ENCODE data around the gene PPA2. TPM values are rescaled to one million over a fixed set of nuclear protein-coding genes. Genes with fewer than 3 reads are reported as not detected.

The PPA2 gene
- total and polyA plus RNA-seq, 2 experiments from 2014 or later, result 58.4 to 63.7 TPM

DNA sequence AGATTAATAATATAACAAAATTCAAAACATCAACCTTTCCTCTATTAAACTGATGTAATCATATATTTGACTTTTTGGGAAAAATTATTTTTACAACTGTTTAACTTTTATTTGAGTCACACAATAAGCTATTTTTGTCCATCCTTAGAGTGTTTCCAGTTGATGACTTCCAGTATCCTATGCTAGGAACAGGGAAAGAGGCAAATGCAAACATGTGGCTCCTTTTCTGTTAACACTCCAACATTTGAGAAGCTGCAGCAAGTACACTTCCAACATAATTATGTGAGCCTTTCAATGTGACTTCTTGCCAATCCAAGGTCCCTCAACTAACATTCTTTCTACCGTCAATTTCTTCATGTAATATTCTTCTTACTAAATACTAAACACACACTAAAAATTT, 117.7 kb downstream of the PPA2 start (continued):
- no peak for TF ChIP-seq CREB1 (CRISPR knock-in tag; IDR thresholded peaks at IDR 0.05; ENCODE audit: low read depth)
- TF ChIP-seq POLR2AphosphoS5 (IDR thresholded peaks at IDR 0.05; ENCODE audit: low read depth), result no peak
- no peak for TF ChIP-seq STAT1 (IDR thresholded peaks at IDR 0.05; ENCODE audit: unreplicated experiment)
- TF ChIP-seq, protein P1, sequence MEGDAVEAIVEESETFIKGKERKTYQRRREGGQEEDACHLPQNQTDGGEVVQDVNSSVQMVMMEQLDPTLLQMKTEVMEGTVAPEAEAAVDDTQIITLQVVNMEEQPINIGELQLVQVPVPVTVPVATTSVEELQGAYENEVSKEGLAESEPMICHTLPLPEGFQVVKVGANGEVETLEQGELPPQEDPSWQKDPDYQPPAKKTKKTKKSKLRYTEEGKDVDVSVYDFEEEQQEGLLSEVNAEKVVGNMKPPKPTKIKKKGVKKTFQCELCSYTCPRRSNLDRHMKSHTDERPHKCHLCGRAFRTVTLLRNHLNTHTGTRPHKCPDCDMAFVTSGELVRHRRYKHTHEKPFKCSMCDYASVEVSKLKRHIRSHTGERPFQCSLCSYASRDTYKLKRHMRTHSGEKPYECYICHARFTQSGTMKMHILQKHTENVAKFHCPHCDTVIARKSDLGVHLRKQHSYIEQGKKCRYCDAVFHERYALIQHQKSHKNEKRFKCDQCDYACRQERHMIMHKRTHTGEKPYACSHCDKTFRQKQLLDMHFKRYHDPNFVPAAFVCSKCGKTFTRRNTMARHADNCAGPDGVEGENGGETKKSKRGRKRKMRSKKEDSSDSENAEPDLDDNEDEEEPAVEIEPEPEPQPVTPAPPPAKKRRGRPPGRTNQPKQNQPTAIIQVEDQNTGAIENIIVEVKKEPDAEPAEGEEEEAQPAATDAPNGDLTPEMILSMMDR (conservative IDR thresholded peaks at IDR 0.05; ENCODE audit: low read depth in 2 of 2), result no peak
- TF ChIP-seq JUNB (IDR thresholded peaks at IDR 0.05; ENCODE audit: unreplicated experiment), result no peak
- no peak for TF ChIP-seq ZNF331 (CRISPR knock-in tag; IDR thresholded peaks at IDR 0.05; ENCODE audit: low read depth)
- no peak for TF ChIP-seq EZH2phosphoT487 (IDR thresholded peaks at IDR 0.05; ENCODE audit: unreplicated experiment)
- TF ChIP-seq ZNF114 (CRISPR knock-in tag; IDR thresholded peaks at IDR 0.05), result no peak
- TF ChIP-seq, protein P2, sequence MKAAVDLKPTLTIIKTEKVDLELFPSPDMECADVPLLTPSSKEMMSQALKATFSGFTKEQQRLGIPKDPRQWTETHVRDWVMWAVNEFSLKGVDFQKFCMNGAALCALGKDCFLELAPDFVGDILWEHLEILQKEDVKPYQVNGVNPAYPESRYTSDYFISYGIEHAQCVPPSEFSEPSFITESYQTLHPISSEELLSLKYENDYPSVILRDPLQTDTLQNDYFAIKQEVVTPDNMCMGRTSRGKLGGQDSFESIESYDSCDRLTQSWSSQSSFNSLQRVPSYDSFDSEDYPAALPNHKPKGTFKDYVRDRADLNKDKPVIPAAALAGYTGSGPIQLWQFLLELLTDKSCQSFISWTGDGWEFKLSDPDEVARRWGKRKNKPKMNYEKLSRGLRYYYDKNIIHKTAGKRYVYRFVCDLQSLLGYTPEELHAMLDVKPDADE (IDR thresholded peaks at IDR 0.05), result no peak

DNA sequence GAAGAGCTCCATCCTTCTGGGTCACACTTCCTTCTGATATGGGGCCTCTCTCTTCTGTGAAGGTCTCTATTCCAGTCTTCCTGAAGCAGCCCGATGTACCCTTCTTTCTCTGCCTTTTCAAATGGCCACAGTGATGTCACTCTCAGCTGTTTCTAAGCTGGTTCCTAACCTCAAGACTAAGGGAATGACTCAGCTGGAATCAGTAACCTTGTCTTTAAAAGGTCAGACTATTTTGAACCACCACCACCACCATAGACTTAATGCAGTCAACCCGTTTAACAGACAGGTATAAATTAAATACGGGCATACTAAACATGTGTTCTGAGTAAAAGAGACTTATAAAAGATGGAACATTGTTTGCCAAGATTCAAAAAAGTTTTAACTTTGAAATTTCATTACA, 121.0 kb downstream of the PPA2 start:
- Histone ChIP-seq H3K27ac (ENCODE audit: low read depth) (no peak overlapping the region), H3K9me2 (ENCODE audit: insufficient read depth) (no peaks in the 10 kb centered on the region), H3K27me3 (ENCODE audit: insufficient read depth) (no peaks in the 10 kb centered on the region), H3K4me1 (ENCODE audit: insufficient read depth) (no peaks in the 10 kb centered on the region), H3K4me3 (no peak overlapping the region), H4K20me1 (replicated peaks; ENCODE audit: insufficient read depth) (no peaks in the 10 kb centered on the region), H3K36me3 (ENCODE audit: insufficient read depth) (no peaks in the 10 kb centered on the region), H3K79me2 (replicated peaks; ENCODE audit: insufficient read depth) (no peaks in the 10 kb centered on the region), H3F3A (replicated peaks; ENCODE audit: low read depth) (no peaks in the 10 kb centered on the region), H2AFZ (no peak overlapping the region), H3K4me2 (no peak overlapping the region)
- no peaks in the 10 kb centered on the region for H3K36me3 Mint-ChIP-seq (ENCODE audit: low read depth)
- no peak for DNase-seq (ENCODE audit: low spot score)
- ATAC-seq, result no peak
- TF ChIP-seq NANOG (IDR thresholded peaks at IDR 0.05; ENCODE audit: borderline replicate concordance) (no peak), EZH2 (IDR thresholded peaks at IDR 0.05; ENCODE audit: low read depth, unreplicated experiment) (no peak), EZH2phosphoT487 (IDR thresholded peaks at IDR 0.05; ENCODE audit: unreplicated experiment) (no peak), ZNF331 (CRISPR knock-in tag; IDR thresholded peaks at IDR 0.05; ENCODE audit: low read depth) (no peak), STAT1 (IDR thresholded peaks at IDR 0.05; ENCODE audit: unreplicated experiment) (no peak), POLR2AphosphoS5 (IDR thresholded peaks at IDR 0.05; ENCODE audit: low read depth) (no peak)
- TF ChIP-seq, protein P3, sequence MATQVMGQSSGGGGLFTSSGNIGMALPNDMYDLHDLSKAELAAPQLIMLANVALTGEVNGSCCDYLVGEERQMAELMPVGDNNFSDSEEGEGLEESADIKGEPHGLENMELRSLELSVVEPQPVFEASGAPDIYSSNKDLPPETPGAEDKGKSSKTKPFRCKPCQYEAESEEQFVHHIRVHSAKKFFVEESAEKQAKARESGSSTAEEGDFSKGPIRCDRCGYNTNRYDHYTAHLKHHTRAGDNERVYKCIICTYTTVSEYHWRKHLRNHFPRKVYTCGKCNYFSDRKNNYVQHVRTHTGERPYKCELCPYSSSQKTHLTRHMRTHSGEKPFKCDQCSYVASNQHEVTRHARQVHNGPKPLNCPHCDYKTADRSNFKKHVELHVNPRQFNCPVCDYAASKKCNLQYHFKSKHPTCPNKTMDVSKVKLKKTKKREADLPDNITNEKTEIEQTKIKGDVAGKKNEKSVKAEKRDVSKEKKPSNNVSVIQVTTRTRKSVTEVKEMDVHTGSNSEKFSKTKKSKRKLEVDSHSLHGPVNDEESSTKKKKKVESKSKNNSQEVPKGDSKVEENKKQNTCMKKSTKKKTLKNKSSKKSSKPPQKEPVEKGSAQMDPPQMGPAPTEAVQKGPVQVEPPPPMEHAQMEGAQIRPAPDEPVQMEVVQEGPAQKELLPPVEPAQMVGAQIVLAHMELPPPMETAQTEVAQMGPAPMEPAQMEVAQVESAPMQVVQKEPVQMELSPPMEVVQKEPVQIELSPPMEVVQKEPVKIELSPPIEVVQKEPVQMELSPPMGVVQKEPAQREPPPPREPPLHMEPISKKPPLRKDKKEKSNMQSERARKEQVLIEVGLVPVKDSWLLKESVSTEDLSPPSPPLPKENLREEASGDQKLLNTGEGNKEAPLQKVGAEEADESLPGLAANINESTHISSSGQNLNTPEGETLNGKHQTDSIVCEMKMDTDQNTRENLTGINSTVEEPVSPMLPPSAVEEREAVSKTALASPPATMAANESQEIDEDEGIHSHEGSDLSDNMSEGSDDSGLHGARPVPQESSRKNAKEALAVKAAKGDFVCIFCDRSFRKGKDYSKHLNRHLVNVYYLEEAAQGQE (IDR thresholded peaks at IDR 0.05; ENCODE audit: unreplicated experiment), result no peak
- TF ChIP-seq, protein P4, sequence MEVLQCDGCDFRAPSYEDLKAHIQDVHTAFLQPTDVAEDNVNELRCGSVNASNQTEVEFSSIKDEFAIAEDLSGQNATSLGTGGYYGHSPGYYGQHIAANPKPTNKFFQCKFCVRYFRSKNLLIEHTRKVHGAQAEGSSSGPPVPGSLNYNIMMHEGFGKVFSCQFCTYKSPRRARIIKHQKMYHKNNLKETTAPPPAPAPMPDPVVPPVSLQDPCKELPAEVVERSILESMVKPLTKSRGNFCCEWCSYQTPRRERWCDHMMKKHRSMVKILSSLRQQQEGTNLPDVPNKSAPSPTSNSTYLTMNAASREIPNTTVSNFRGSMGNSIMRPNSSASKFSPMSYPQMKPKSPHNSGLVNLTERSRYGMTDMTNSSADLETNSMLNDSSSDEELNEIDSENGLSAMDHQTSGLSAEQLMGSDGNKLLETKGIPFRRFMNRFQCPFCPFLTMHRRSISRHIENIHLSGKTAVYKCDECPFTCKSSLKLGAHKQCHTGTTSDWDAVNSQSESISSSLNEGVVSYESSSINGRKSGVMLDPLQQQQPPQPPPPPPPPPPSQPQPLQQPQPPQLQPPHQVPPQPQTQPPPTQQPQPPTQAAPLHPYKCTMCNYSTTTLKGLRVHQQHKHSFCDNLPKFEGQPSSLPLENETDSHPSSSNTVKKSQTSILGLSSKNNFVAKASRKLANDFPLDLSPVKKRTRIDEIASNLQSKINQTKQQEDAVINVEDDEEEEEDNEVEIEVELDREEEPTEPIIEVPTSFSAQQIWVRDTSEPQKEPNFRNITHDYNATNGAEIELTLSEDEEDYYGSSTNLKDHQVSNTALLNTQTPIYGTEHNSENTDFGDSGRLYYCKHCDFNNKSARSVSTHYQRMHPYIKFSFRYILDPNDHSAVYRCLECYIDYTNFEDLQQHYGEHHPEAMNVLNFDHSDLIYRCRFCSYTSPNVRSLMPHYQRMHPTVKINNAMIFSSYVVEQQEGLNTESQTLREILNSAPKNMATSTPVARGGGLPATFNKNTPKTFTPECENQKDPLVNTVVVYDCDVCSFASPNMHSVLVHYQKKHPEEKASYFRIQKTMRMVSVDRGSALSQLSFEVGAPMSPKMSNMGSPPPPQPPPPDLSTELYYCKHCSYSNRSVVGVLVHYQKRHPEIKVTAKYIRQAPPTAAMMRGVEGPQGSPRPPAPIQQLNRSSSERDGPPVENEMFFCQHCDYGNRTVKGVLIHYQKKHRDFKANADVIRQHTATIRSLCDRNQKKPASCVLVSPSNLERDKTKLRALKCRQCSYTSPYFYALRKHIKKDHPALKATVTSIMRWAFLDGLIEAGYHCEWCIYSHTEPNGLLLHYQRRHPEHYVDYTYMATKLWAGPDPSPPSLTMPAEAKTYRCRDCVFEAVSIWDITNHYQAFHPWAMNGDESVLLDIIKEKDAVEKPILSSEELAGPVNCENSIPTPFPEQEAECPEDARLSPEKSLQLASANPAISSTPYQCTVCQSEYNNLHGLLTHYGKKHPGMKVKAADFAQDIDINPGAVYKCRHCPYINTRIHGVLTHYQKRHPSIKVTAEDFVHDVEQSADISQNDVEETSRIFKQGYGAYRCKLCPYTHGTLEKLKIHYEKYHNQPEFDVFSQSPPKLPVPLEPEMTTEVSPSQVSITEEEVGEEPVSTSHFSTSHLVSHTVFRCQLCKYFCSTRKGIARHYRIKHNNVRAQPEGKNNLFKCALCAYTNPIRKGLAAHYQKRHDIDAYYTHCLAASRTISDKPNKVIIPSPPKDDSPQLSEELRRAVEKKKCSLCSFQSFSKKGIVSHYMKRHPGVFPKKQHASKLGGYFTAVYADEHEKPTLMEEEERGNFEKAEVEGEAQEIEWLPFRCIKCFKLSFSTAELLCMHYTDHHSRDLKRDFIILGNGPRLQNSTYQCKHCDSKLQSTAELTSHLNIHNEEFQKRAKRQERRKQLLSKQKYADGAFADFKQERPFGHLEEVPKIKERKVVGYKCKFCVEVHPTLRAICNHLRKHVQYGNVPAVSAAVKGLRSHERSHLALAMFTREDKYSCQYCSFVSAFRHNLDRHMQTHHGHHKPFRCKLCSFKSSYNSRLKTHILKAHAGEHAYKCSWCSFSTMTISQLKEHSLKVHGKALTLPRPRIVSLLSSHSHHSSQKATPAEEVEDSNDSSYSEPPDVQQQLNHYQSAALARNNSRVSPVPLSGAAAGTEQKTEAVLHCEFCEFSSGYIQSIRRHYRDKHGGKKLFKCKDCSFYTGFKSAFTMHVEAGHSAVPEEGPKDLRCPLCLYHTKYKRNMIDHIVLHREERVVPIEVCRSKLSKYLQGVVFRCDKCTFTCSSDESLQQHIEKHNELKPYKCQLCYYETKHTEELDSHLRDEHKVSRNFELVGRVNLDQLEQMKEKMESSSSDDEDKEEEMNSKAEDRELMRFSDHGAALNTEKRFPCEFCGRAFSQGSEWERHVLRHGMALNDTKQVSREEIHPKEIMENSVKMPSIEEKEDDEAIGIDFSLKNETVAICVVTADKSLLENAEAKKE (CRISPR knock-in tag; IDR thresholded peaks at IDR 0.05), result no peak
- no peak overlapping the region for H3K27ac Mint-ChIP-seq
- no peaks in the 10 kb centered on the region for H3K27me3 Mint-ChIP-seq (ENCODE audit: insufficient read depth, low read depth, poor library complexity)
- no peaks in the 10 kb centered on the region for H3K9me3 Mint-ChIP-seq
- no peaks in the 10 kb centered on the region for H3K4me1 Mint-ChIP-seq
- H3K4me3 Mint-ChIP-seq, result no peak overlapping the region
